ENCODE results near the gene FANK1.
"Not testable (repeated sequence)": the region's sequence is repeated elsewhere in the genome, so short reads cannot be mapped to it uniquely, and the experiment has no call there.

Gene FANK1

GRCh38 chr10:125896088-125896934, at the start of gene FANK1:
FANK1 (plus strand) TSS chr10:125896564; CDS start chr10:125896643, 79 bp downstream.
- peak; percentile 91 for DNase-seq

- no peak for DNase-seq
Observed at GRCh38 chr10:125846894-125847293, 49.5 kb upstream of the FANK1 start.

- DNase-seq, result no peak
Observed at GRCh38 chr10:125848371-125848770, 48.0 kb upstream of the FANK1 start.

GRCh38 chr10:125848857-125849256, 47.5 kb upstream of the FANK1 start:
- DNase-seq, result no peak

GRCh38 chr10:125849448-125849847, 46.9 kb upstream of the FANK1 start:
- no peak for DNase-seq

GRCh38 chr10:125850766-125851731, 45.3 kb upstream of the FANK1 start:
- DNase-seq, result no peak

- DNase-seq, result no peak
Observed at GRCh38 chr10:125852487-125852886, 43.9 kb upstream of the FANK1 start.

GRCh38 chr10:125857185-125857760, 39.1 kb upstream of the FANK1 start:
- no peak for DNase-seq

GRCh38 chr10:125859128-125859817, 37.1 kb upstream of the FANK1 start:
- no peak for DNase-seq

- DNase-seq, result no peak
Observed at GRCh38 chr10:125865120-125865519, 31.2 kb upstream of the FANK1 start.

- DNase-seq, result no peak
Observed at GRCh38 chr10:125866421-125867029, 29.8 kb upstream of the FANK1 start.

GRCh38 chr10:125868372-125868975, 27.9 kb upstream of the FANK1 start:
- peak; percentile 70 for DNase-seq

- DNase-seq, result no peak
Observed at GRCh38 chr10:125871338-125871737, 25.0 kb upstream of the FANK1 start.

GRCh38 chr10:125878957-125879835, 17.2 kb upstream of the FANK1 start:
- DNase-seq, result no peak

GRCh38 chr10:125880719-125881118, 15.6 kb upstream of the FANK1 start:
- DNase-seq, result no peak

- no peak for DNase-seq
Observed at GRCh38 chr10:125881192-125881591, 15.2 kb upstream of the FANK1 start, which contains the start of gene DHX32. DHX32 (minus strand) TSS chr10:125881292; CDS start chr10:125880824, 468 bp downstream.

GRCh38 chr10:125882596-125882995, 13.8 kb upstream of the FANK1 start:
- no peak for DNase-seq

GRCh38 chr10:125883211-125883610, 13.2 kb upstream of the FANK1 start:
- no peak for DNase-seq

GRCh38 chr10:125886914-125887512, 9.4 kb upstream of the FANK1 start:
- DNase-seq, result no peak

- not testable (repeated sequence) for DNase-seq
Observed at GRCh38 chr10:125889441-125889840, 6.9 kb upstream of the FANK1 start.

Measured in OCI-M1 (cell line).